Measurements from ENCODE around the gene HORMAD2.
"Not testable (repeated sequence)": the region's sequence is repeated elsewhere in the genome, so short reads cannot be mapped to it uniquely, and the experiment has no call there.

HORMAD2 gene

GRCh38 chr22:30212996-30213441 lies 132.8 kb downstream of the HORMAD2 start:
- CTCF ChIA-PET, result interaction anchor here (1.3 kb wide), 1 partner anchor 105 kb away, joined by 5 read pairs; no protein-coding TSS in a partner anchor
- Mint-ChIP-seq H3K4me3 (no peak overlapping the region), H3K9me3 (no peaks in the 10 kb centered on the region), H3K36me3 (no peaks in the 10 kb centered on the region), H3K27ac (no peak overlapping the region), H3K4me1 (peaks cover 75% of the 10 kb centered on the region), H3K27me3 (peaks cover 9% of the 10 kb centered on the region)
- DNase-seq, result no peak

- H3K9me3 Mint-ChIP-seq, result no peaks in the 10 kb centered on the region
- no peak overlapping the region for H3K4me3 Mint-ChIP-seq
- H3K4me1 Mint-ChIP-seq, result peaks cover 76% of the 10 kb centered on the region
- H3K27me3 Mint-ChIP-seq, result peaks cover 4% of the 10 kb centered on the region
- H3K27ac Mint-ChIP-seq, result peak overlapping the region; percentile 63
- H3K36me3 Mint-ChIP-seq, result peaks cover 1% of the 10 kb centered on the region
- CTCF ChIA-PET, result interaction anchor here (0.6 to 2.0 kb wide), 6 partner anchors 24 to 575 kb away, joined by 3 to 7 read pairs (median 4); no protein-coding TSS in a partner anchor
- DNase-seq, result no peak
Observed at GRCh38 chr22:30214703-30215407, 134.6 kb downstream of the HORMAD2 start.

DNA sequence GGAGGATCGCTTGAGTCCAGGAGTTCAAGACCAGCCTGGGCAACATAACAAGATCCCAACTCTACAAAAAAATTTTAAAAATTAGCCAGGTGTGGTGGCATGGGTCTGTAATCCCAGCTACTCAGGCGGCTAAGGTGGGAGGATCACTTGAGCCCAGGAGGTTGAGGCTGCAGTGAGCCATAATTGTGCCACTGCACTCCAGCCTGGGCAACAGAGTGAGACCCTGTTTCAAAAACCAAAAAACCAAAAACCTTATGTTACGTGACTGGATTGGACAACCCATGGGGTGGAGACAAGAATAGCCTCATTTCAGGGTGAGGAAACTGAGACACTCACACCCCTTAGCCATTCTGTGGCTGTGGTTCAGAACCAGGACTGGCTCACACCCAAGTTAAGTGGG lies 136.0 kb downstream of the HORMAD2 start:
- not testable (repeated sequence) for DNase-seq, H3K9me3 Mint-ChIP-seq, H3K36me3 Mint-ChIP-seq, H3K27me3 Mint-ChIP-seq, H3K4me3 Mint-ChIP-seq
- Mint-ChIP-seq H3K27ac (peak overlapping the region; percentile 33), H3K4me1 (peaks cover 84% of the 10 kb centered on the region)
- CTCF ChIA-PET, result interaction anchor here (1.2 to 2.0 kb wide), 2 partner anchors 25 to 38 kb away, joined by 4 to 7 read pairs; no protein-coding TSS in a partner anchor

GRCh38 chr22:30216710-30217109 lies 136.4 kb downstream of the HORMAD2 start:
- peak overlapping the region; percentile 33 for H3K27ac Mint-ChIP-seq
- CTCF ChIA-PET, result no interaction called here
- no peak overlapping the region for H3K4me3 Mint-ChIP-seq
- no peak for DNase-seq
- no peaks in the 10 kb centered on the region for H3K9me3 Mint-ChIP-seq
- H3K36me3 Mint-ChIP-seq, result peaks cover 1% of the 10 kb centered on the region
- H3K4me1 Mint-ChIP-seq, result peaks cover 85% of the 10 kb centered on the region
- H3K27me3 Mint-ChIP-seq, result peaks cover 6% of the 10 kb centered on the region

DNA sequence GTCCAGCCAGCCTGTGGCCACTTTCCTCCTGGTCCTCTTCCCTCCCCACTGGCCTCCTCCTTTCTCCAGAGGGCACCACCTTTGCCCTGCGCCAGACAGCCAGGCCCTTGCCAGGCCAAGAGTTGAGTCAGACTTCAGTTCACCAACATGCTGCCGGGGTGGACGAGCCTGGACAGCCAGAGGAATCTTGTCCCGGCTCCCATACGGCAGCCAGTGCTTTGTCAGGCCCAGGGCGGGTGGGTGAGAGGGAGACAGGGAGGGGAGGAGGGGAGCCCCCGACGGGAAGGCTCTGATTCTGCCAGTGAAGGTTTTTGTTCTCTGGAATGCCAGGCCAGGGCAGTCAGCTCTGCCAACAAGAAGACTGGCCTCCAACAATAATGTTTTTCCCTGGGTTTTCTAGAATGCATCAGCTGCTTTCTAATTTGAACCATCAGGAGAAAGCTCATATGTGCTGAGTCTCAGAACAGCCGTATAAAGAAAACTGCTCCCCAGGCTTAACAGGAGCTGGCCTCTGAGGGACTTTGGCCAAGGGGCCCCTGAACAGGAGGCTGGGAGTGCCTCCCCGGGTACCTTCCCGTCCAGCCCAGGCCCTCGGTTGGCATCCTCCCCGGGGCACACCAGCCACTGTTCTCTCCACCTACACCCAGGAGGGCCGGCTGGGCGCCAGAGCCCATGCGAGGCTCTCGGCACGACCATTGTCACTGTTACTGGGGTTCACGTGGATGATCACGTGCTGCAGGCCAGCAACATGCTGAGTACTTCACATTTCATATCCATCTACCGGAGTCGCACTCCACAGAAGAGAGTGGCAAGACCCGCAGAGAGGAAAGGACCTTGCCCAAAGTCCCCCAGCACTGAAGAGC lies 137.7 kb downstream of the HORMAD2 start:
- H3K27ac Mint-ChIP-seq, result peak overlapping the region; percentile 65
- H3K27me3 Mint-ChIP-seq, result peaks cover 6% of the 10 kb centered on the region
- no peak overlapping the region for H3K4me3 Mint-ChIP-seq
- no peaks in the 10 kb centered on the region for H3K9me3 Mint-ChIP-seq
- CTCF ChIA-PET, result no interaction called here
- H3K36me3 Mint-ChIP-seq, result peaks cover 3% of the 10 kb centered on the region
- peaks cover 89% of the 10 kb centered on the region for H3K4me1 Mint-ChIP-seq
- no peak for DNase-seq

GRCh38 chr22:30219049-30219654 lies 138.9 kb downstream of the HORMAD2 start:
- Mint-ChIP-seq H3K36me3 (peaks cover 3% of the 10 kb centered on the region), H3K4me3 (no peak overlapping the region), H3K4me1 (peaks cover 91% of the 10 kb centered on the region), H3K27me3 (peaks cover 6% of the 10 kb centered on the region), H3K27ac (no peak overlapping the region), H3K9me3 (no peaks in the 10 kb centered on the region)
- CTCF ChIA-PET, result no interaction called here
- no peak for DNase-seq

DNA sequence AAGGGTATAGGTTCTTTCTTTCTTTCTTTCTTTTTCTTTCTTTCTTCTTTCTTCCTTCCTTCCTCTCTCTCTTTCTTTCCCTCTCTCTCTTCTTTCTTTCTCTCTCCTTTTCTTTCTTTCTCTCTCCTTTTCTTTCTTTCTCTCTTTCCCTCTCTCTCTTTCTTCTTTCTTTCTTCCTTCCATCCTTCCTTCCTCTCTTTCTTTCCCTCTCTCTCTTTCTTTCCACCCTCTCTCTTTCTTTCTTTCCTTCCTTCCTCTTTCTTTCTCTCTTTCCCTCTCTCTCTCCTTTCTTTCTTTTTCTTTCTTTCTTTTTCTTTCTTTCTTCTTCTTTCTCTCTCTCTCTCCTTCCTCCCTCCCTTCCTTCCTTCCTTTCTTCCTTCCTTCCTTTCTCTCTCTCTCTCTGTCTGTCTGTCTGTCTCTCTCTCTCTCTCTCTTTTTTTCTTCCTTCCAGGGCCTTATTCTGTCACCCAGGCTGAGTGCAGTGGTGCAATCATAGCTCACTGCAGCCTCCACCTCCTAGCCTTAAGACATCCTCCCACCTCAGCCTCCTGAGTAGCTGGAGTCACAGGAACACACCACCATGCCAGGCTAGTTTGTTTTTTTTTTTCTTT lies 139.5 kb downstream of the HORMAD2 start:
- Mint-ChIP-seq H3K9me3 (no peaks in the 10 kb centered on the region), H3K27me3 (peaks cover 6% of the 10 kb centered on the region), H3K27ac (peak overlapping the region; percentile 95), H3K4me1 (peaks cover 91% of the 10 kb centered on the region), H3K4me3 (peak overlapping the region; percentile 3), H3K36me3 (peaks cover 3% of the 10 kb centered on the region)
- no peak for DNase-seq
- CTCF ChIA-PET, result interaction anchor here (0.7 to 1.2 kb wide), 5 partner anchors 29 to 111 kb away, joined by 3 to 5 read pairs (median 3); no protein-coding TSS in a partner anchor

- H3K4me3 Mint-ChIP-seq, result peak overlapping the region; percentile 50
- peaks cover 3% of the 10 kb centered on the region for H3K36me3 Mint-ChIP-seq
- H3K9me3 Mint-ChIP-seq, result no peaks in the 10 kb centered on the region
- H3K4me1 Mint-ChIP-seq, result peaks cover 91% of the 10 kb centered on the region
- H3K27me3 Mint-ChIP-seq, result peaks cover 6% of the 10 kb centered on the region
- CTCF ChIA-PET, result interaction anchor here (0.6 to 1.2 kb wide), 7 partner anchors 30 to 132 kb away, joined by 3 to 5 read pairs (median 4); no protein-coding TSS in a partner anchor
- DNase-seq, result no peak
- H3K27ac Mint-ChIP-seq, result peak overlapping the region; percentile 95
Observed at GRCh38 chr22:30220338-30221012, 140.2 kb downstream of the HORMAD2 start.

DNA sequence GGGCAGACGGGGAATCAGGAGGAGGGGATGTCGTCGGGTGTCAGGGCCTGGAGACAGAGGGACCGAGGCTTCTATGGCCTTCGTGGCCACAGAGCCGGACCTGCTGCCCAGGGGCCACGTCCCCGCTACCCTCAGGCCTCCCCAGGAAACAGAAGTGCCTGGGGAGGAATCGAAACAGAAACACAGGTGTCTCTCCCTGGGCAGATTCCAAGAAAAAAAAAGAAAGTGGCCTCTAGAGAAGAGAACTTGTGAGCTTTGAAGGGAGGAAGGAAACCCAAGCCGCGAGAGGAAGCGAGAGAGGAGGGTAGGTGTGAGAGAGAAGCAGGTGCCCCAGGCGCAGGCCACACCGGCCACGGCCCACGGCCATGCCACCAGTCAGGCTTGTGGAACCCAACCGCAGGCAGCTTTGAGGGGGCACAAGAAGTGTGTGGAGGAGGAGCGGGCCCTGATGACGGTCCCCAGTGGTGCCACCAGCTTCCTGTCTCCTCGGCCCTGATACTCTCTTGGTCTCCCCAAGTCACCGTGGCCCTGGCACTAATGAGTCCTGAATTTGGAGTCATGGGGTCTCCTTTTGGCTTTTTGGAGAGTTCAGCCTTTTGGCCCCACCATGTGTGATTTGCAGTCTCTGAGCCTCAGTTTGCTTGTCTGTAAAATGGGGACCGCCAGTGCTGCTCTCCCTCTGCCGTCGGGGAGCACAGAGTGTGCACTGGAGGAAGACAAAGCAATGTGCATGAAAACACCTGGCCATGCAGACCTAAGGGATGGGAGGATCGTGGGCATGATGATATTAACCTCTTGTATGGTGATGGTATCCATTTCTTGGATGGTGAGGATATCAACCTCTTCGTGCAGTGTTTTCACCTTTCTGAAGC lies 141.1 kb downstream of the HORMAD2 start:
- H3K4me1 Mint-ChIP-seq, result peaks cover 93% of the 10 kb centered on the region
- peak; percentile 87 for DNase-seq
- CTCF ChIA-PET, result interaction anchor here (0.6 to 1.2 kb wide), 3 partner anchors 36 to 133 kb away, joined by 3 to 5 read pairs (median 4); no protein-coding TSS in a partner anchor
- peaks cover 3% of the 10 kb centered on the region for H3K36me3 Mint-ChIP-seq
- H3K27me3 Mint-ChIP-seq, result peaks cover 6% of the 10 kb centered on the region
- peak overlapping the region; percentile 50 for H3K4me3 Mint-ChIP-seq
- H3K27ac Mint-ChIP-seq, result peak overlapping the region; percentile 95
- H3K9me3 Mint-ChIP-seq, result no peaks in the 10 kb centered on the region

- Mint-ChIP-seq H3K4me1 (peaks cover 94% of the 10 kb centered on the region), H3K27me3 (peaks cover 6% of the 10 kb centered on the region), H3K4me3 (no peak overlapping the region), H3K36me3 (peaks cover 3% of the 10 kb centered on the region), H3K27ac (peak overlapping the region; percentile 95), H3K9me3 (no peaks in the 10 kb centered on the region)
- DNase-seq, result no peak
- CTCF ChIA-PET, result no interaction called here
Observed at GRCh38 chr22:30222321-30222720, 142.1 kb downstream of the HORMAD2 start.

- H3K27ac Mint-ChIP-seq, result peak overlapping the region; percentile 49
- CTCF ChIA-PET, result no interaction called here
- peaks cover 3% of the 10 kb centered on the region for H3K36me3 Mint-ChIP-seq
- DNase-seq, result no peak
- no peaks in the 10 kb centered on the region for H3K9me3 Mint-ChIP-seq
- H3K4me3 Mint-ChIP-seq, result no peak overlapping the region
- H3K4me1 Mint-ChIP-seq, result peaks cover 95% of the 10 kb centered on the region
- peaks cover 6% of the 10 kb centered on the region for H3K27me3 Mint-ChIP-seq
Observed at GRCh38 chr22:30223303-30223702, 143.0 kb downstream of the HORMAD2 start.

- Mint-ChIP-seq H3K36me3 (peaks cover 3% of the 10 kb centered on the region), H3K4me3 (no peak overlapping the region), H3K27me3 (peaks cover 6% of the 10 kb centered on the region), H3K9me3 (no peaks in the 10 kb centered on the region), H3K4me1 (peaks cover 95% of the 10 kb centered on the region), H3K27ac (no peak overlapping the region)
- no peak for DNase-seq
- CTCF ChIA-PET, result interaction anchor here (1.3 to 1.8 kb wide), 2 partner anchors 56 to 116 kb away, joined by 3 to 5 read pairs; no protein-coding TSS in a partner anchor
Observed at GRCh38 chr22:30224161-30224857, 144.0 kb downstream of the HORMAD2 start.
